NCI-H2227 (cell line): Measurements from ENCODE around the gene SPTLC1.

Source experiments
- DNase-seq: peaks from one replicate; lab custom pipeline; 2025; ENCODE audit not compliant: unreplicated experiment; lab: John Stamatoyannopoulos, UW

Gene SPTLC1

DNA sequence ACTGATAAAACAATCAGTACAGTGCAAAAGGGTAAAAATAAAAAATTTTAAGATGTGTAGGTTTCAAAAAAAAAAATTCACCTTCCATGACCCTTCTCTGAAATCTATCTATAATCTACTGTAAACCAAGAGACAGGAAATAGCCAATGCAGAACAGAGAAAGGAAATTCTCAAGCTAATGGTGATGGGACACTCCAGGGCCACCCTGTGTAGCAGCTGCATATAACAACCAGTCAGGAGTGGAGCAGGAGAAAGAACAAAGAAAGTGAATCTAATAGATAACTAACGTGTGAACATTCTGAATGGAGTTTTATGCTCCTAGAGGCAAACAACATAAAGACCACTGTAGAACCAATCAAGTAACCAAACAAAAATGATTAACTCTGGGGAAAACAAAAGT is 16.6 kb downstream of the SPTLC1 start:
- DNase-seq = no peak

DNA sequence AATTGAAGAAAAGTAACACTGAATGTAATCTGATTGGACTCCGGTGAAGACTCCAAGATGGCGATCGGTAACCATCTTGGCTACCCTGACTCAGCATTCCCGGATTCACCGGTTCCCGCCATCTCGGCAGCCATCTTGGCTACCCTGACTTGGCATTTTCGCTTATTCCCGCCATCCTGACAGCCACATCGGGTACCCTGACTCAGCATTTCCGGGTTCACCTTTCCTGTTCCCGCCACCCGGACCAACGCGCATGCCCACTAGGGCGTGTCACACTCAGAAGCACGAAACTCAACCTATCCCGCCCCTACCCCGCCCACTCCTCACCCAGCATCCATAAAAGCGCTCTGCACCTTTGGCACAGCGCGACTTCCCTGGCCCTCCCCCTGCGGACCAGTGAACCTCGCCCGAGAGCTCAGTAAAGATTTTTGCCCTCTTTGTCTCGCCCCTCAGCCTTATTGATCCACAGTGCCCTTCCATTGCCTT is 17.2 kb downstream of the SPTLC1 start:
- no peak for DNase-seq

DNA sequence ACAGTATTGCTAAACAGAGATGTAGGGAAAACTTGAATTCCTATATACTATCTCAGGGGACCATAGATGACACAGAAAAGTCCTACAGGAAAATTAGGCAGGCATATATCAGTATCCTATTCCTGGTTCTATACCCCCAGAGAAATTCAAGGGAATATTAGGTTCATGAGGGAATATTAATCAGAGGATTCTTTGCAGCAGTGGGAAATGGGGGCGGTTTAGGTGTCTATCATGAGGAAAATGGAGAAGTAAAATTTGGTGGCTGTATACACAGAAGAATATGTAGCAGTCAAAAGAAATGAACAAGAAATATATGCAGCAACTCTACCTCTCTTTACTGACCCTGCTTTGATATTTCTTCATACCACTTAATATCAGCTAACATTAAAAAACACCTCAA is 20.0 kb downstream of the SPTLC1 start:
- no peak for DNase-seq

DNA sequence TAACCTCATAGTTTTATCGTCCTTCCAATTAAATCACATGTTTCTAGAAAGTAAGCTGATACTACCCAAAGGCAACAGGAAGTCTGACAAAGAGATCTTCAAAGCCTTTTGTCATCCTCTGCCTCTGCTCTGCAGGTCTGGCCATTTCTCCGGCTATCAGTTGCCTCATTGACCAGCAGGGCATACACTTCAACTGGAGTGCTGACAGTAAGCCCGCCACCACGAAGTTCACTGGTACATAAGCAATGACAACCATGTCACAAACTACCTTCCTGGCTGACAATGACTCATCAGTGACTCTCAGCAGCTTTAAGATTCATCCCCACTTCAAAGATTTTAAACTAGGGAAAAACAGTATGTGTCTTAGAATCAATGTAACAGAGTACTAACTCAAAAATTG is 20.6 kb downstream of the SPTLC1 start:
- no peak for DNase-seq

DNA sequence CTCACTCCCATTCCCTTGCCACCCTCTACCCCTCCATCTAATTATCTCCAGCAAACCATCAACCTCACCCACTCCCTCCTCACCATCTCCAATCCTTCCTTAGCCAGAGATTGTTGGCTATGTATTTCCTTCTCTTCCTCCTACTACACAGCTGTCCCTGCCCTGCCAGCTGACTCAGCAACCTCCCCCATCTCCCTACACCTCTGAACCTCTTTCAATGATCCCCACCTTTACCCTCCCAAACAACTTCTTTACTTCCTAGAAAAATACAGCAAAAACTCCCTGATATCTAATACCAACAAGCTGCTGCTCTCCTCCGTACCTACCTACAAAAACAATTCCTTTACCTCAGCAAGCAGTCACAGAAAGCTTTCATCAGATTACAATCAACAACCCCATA is 37.3 kb downstream of the SPTLC1 start:
- no peak for DNase-seq

DNA sequence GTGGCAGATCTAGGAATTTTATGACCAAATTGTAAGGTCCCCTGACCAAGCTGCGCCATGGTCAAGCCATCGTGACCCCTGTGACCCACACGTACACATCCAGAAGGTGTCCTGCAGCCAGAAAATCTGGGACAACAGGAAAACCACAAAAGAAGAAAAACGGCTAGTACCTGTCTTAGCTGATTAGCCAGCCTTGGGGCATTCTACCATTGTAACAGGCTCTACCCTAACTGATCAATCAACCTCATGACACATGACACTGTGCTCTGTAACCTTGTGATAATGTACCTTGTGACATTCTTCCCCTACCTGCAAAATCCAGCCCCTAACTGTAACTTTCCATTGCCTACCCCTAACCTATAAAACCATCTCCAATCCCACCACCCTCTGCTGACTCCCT is 43.6 kb downstream of the SPTLC1 start:
- no peak for DNase-seq

DNA sequence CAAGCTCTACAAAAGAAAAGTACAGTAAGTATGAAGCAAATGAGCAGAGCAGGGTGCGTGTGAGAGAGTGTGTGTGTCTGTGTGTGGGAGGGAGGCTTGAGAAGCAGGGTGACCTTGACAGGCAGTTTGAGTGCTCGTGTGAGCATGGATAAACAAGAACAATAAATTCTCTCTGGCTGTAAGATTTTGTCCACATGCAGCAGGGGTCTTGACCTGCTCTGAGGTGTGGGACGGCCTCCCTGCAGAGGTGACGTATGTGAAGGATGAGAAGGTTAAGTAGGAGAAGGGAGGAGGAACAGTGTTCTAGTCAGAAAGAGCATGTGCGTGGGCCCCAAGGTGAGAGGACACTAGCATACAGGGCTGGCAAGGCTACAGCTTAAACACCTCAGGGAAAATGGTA is 49.0 kb downstream of the SPTLC1 start:
- peak; percentile 7 for DNase-seq

DNA sequence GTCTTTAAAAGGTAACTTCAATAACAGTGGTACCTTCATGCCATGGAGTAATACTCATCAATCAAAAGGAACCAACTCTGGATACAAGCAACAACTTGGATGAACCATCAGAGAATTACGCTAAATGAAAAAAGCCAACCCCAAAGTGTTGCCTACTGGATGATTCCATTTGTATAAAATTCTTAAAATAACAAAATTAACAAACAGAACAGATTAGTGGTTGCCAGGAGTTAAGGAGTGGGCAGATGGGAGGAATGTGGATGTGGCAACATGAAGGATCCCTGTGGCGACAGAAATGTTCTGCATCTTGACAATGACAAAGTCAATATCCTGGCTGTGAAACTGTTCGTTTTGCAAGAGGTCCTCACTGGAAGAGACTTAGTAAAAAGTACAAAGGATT is 50.5 kb downstream of the SPTLC1 start:
- DNase-seq = no peak

DNA sequence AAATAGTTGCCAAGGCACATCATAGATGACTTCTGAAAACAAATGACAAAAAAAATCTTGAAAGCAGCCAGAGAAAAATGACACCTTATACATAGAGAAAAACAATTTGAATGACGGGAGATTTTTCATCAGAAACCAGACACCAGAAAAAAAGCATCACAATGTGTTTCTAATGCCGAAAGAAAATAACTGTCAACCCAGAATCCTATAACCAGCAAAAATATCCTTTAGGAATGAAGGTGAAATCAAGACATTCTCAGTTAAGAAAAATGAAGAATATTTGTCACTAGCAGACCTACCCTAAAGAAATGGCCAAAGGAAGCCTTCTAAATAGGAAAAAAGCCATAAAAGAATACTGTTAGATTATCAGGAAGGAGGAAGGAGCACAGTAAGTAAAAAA is 54.0 kb downstream of the SPTLC1 start:
- DNase-seq = no peak

DNA sequence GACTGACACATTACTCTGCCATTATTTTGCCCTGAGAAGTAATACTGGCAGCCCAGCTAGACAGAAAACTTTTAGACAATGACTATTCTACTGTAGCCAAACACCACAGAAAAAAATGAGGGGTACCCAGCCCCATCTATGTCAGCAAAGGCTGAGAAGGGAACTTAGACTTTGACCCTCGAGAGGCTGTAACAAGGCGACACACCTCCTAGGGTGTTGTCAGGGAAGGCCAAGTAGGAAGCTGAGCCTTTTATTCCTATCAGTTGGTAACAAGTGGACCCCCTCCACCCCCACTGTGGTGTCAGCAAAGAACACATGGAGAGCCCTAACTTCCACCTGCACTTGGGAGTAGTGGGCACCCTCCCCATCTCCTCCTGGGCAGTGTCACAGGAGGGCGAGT is 55.6 kb downstream of the SPTLC1 start:
- DNase-seq = no peak

DNA sequence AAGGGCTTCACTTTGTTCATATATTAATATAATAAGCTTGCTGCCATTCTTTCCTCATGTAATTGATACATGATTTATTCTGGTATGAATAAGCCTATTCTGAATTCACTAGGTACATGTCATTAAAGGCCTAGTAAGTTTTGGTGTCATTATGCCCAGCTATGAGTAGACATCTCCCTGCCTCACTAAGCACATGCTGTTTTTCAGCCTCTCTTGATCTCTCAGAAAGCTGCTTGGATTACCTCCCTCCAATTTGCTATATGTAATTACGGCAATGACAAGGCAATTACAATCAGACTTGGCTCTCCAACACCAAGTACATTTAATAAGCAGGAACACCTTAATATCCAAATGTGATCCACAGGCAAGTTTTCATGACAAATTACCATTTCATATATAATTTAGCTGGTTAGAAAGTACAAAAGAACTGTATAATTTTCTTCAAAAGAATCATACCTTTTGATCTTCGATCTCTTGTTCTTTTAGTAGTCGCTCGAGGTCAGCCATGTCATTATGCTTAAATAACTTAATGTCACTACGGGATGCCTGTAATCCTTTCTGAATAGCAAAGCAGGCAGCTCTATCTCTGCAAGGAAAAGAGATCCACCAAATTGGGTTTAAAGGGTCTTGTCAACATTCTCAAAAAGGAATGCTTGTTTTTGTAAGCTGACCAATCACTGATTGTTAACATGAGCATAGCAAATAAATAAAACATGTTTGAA is 56.3 kb downstream of the SPTLC1 start:
- peak; percentile 83 for DNase-seq

DNA sequence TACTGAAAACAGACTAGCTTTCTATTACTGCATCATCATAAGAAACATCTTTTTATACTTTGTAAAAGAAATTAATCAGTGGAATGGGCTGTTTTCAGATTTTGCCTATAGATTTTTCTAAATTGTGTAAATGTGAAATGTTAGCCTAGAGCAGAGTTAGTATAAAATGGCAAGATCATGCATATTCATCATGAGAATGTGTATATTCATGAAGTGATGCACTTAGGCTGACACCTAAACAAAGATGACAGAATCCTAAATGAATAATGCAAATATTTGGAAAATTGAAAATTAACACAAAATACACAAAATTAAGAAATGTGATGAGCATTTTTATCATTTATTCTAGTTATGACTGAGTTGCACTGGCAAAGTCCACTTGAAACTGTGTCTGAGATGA is 57.2 kb downstream of the SPTLC1 start:
- no peak for DNase-seq

DNA sequence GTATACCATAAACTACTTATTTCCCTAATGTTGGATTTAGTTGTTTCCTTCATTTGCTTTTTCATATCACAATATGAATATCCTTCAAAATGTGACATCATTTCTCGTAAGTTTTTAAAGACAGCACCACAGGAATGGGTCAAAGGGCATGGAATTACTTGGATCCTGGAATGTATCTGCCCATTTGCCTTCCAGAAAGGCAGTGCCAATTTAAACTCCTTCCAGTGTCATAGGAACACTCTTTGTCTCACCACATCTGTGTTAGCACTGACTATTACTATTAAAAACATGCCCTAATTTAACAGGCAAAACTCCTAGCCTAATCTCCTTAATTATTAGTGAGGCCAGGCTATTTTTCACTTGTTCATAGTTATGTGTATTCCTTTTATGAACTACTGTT is 58.0 kb downstream of the SPTLC1 start:
- no peak for DNase-seq

DNA sequence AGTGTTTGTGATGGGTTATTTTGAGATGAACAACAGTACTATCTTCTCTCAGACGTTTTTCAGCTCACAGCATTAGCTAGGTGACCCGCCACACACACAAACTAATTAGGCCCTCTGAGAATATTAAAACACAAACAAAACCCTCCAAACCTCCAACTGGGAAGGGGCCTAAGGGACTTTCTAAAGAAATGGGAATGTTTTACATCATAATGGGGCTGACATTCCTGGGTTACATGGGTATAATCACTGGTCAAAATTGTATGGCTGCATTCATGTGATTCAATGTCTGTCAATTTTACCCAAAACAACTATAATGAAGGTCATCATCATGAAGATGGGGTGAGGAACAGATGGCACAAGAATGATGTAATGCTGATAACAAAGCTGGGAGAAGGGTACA is 59.6 kb downstream of the SPTLC1 start:
- no peak for DNase-seq

DNA sequence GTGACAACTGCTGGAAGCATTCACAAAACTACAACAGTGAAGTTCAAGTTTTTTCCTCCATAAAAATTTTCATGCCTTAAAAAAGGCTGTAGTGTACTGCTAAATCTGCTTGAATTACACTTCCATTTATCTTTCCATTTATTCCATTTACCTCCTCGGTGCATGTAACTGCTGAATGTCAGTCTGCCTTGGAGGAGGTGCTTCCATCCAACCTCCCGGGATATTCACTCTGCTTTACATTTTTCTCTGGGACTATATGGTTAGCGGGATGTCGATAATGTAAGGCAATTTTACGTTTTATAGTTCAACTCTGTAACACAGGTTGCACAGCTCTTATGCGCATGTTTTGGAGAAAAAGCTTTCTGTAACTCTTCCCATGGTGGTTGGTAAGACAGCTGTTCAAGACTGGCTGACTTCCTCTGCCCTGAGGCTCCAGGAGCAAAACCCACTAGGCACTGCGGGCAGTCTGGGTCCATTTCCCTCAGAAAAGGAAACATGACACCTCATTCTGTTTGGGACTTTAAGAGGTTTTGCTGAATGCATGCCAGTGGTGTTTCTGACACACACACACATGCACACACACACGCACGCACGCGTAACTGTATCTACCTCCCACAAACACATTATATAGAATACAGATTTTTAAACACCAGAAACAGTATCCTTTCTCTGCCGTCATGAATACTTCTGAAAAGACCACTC is 66.1 kb downstream of the SPTLC1 start:
- no peak for DNase-seq

DNA sequence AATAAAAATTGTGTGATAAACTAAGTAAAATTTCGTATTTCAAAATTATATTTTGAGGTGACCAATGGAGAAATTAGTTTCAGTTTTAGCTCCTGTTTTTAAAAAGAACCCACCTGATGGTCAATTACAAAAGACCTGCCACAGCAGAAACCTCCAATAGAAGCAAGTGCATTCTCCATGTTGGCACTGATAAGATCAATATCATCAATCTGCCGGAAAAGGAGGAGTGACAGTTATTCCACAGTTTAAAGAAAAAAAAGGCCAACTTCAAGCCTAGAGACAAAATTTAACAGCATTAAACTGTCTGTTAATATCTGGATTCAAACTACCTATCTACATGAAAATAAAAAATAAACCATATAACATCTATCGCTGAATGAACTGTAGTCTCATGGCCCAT is 67.7 kb downstream of the SPTLC1 start:
- DNase-seq = no peak

DNA sequence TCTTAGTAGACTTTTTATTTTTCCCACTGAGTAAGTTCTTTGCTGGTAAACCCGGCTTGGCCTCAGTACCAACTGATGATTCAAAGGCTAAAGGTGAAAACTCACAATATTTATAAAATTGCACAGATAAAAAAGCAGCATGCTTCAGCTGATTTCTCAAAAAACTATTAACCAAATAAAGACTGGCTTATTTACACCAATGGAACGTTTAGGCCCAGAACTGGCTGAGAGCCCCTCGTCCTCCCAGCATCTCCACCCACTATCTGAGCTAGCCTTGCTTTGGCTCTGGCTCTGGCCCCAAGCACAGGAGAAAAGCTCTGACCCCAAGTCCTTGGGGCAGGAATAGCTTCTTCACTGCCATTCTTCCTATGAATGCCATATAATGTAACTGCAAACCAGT is 68.5 kb downstream of the SPTLC1 start:
- no peak for DNase-seq

DNA sequence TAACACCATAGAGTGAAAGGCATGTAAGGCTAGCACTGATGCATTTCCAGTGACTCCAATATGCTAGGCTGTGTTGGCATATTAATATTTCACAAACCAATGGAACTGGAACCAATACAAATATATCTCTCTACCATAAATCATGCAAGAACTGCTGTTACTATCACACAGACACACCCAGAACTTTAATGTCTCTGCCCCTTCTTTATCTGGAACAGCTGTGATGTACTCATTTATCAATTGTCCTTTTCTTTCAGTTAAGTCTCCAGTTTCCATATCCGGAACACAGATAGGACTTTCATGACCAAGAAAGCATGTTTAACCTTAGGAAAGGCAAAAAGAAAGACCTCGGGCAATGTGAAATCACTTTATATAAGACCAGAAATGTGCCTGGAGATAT is 70.3 kb downstream of the SPTLC1 start:
- no peak for DNase-seq

DNA sequence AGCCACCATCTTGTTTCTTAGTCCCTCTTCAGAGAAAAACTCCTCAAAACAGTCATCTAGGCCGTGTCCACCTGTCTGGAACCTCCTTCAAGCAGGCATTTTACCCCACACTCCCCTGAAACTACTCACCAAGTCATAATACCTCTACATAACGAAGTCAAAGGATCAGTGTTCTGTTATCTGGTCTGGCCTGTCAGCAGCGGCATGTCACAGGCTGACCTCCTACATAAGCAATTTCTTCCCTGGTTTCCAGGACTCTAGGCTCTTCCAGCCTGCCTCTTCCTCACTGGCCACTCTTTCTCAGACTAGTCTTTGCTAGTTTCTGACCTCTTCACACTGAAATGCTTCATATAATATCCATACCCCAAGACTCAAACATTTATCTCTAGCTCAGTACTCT is 72.2 kb downstream of the SPTLC1 start:
- no peak for DNase-seq

DNA sequence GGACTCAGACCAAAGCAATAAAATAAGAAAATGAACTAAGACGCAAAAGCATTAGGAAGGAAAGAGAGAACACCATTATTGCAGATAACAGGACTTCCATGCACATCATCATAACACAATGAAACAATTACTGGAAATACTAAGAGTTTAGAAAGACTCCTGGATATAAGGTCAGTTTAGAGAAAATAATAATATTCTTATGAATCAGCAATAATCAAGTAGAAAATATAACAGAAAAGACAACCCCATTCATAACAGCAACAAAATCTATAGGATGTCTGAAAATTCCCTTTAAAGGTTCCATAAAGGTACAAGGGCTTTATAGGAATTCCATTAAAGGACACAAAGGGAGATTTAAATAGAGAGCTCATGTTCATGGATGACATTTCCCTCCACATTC is 73.0 kb downstream of the SPTLC1 start:
- DNase-seq = no peak

DNA sequence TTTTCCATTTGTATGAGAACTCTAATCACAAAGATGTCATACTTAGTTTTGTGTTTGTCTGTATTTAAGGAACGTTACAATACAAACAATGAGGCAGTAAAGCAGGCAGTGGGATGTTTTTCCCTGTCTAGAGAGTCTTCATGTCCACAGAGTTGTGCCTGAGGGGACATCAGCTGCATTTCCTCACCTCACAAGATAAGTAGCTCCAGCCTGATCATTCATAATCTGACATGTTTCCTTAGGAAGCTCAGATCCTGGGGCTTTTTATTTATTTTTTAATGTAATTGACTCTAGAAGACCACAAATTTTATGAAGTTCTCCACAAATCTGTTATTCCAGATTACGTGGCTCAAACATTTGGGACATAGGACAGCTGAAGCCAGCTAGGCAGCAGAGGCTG is 78.5 kb downstream of the SPTLC1 start:
- DNase-seq = no peak

DNA sequence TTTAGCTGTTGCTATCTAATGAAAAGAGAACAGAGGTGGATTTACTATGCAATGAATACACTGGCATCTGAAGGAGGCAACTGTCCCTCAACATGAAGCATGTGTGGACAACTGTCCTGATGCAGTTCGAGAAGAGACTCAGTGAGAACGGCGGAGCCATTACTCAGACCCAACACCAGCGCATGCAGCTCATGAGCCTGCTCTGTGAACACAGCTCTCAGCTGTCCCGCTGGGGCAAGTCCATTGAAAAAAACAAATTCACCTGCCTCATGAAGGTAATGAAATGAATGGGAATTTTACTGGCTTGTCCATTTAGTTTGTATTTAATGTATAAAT is 78.8 kb downstream of the SPTLC1 start:
- no peak for DNase-seq
